ENCODE measurements around the gene FDXR. TPM values are rescaled to one million over a fixed set of nuclear protein-coding genes. Genes with fewer than 3 reads are reported as not detected.

Gene FDXR
- total and polyA plus RNA-seq, 2 of the 8 experiments (the other 6 are each of a cell fraction or from before 2014, with no cell fraction given), result 24.2 to 31.4 TPM

DNA sequence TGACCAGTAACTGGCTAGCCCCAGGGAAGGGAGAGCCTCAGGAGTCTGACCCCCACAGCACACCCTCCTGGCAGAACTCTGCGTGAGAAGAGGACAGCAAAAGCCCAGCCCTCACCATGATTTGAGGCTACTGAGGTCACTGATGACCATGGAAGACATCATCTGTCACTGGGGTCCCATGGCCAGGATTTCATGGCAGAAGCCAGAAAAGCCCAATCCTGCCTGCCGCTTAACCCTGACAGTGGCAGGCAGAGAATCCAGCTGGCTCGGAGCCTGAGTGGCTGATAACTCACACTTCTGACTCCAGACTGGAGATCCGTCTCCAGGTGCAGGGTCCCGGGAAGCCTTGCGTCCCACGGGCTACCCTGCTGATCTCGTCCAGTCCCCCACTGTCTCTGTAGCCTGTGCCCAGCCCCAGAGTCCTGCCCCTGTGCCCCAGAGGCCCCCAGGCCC, 30.6 kb downstream of the FDXR start:
- Histone ChIP-seq H3K4ac (replicated peaks; ENCODE audit: insufficient read length, low read depth, low read length) (no peak overlapping the region), H3K18ac (ENCODE audit: extremely low read depth, low read length) (no peak overlapping the region; the same call in 1 of the 2 replicates), H4K8ac (ENCODE audit: extremely low read depth, insufficient read depth, low read length) (no peak overlapping the region), H3K27me3 (replicated peaks in 1 of 4; ENCODE audit: control insufficient read depth in 3 of 4, extremely low read depth in 1 of 4, insufficient read depth in 3 of 4, low read length in 3 of 4) (peaks cover 14 to 53% (median 41%) of the 10 kb centered on the region in 4 experiments), H3K23me2 (ENCODE audit: low read depth, low read length) (peaks cover 3% of the 10 kb centered on the region; the same call in 1 of the 2 replicates), H3K23ac (ENCODE audit: insufficient read length) (no peak overlapping the region), H3K9ac (replicated peaks in 1 of 4; ENCODE audit: extremely low read depth in 1 of 4, low read depth in 3 of 4, low read length in 3 of 4) (no peak overlapping the region), H2BK20ac (ENCODE audit: low read length) (no peak overlapping the region), H3K9me3 (ENCODE audit: insufficient read depth in 2 of 2, low read depth in 1 of 2, low read length in 1 of 2) (no peaks in the 10 kb centered on the region), H3K27ac (ENCODE audit: low read depth, low read length) (no peak overlapping the region), H3K79me2 (ENCODE audit: control insufficient read depth in 1 of 2, insufficient read depth in 2 of 2, low read length in 2 of 2) (no peaks in the 10 kb centered on the region), H2AK5ac (ENCODE audit: low read depth, low read length) (no peak overlapping the region; the same call in 1 of the 2 replicates), H2BK12ac (ENCODE audit: low read depth, low read length) (no peak overlapping the region), H3K4me1 (replicated peaks in 1 of 4; ENCODE audit: control insufficient read depth in 3 of 4, insufficient read depth in 4 of 4, low read length in 3 of 4) (peaks cover 0 to 29% (median 14%) of the 10 kb centered on the region in 4 experiments; a peak in 6 of 7 replicates), H3K56ac (replicated peaks; ENCODE audit: insufficient read length, low read depth, low read length) (no peak overlapping the region), H2AFZ (ENCODE audit: low read length) (no peak overlapping the region), H4K5ac (ENCODE audit: insufficient read length, low read depth, low read length) (no peak overlapping the region), H2BK120ac (replicated peaks; ENCODE audit: low read depth, low read length) (no peak overlapping the region), H4K20me1 (replicated peaks in 1 of 2; ENCODE audit: control insufficient read depth in 1 of 2, insufficient read depth in 2 of 2, low read length in 2 of 2) (peaks cover 11 to 15% of the 10 kb centered on the region in 2 experiments), H3K4me2 (ENCODE audit: insufficient read depth in 1 of 2, low read depth in 2 of 2, low read length in 2 of 2) (peak overlapping the region; percentile 23 to 68; a peak in 3 of 4 replicates), H3K14ac (ENCODE audit: insufficient read length) (no peak overlapping the region), H3K36me3 (ENCODE audit: control insufficient read depth in 2 of 4, insufficient read depth in 4 of 4, low read length in 3 of 4) (no peaks in the 10 kb centered on the region), H4K91ac (replicated peaks; ENCODE audit: insufficient read length, low read length) (peak overlapping the region; percentile 73), H3K79me1 (ENCODE audit: low read depth, low read length) (no peaks in the 10 kb centered on the region), H3K4me3 (ENCODE audit: extremely low read depth in 1 of 4, insufficient read depth in 2 of 4, low read depth in 3 of 4, low read length in 4 of 4) (peak overlapping the region in 3 of 4 experiments; percentile 35 to 57 (median 40); a peak in 3 of 8 replicates), H2BK15ac (ENCODE audit: low read length) (0 out of 2 replicates have a peak overlapping the region, but pooled peaks have one; percentile 61), H2BK5ac (ENCODE audit: low read depth, low read length) (no peak overlapping the region)
- DNase-seq (ENCODE audit: low read depth in 1 of 2, low spot score in 2 of 2) (no peak), FAIRE-seq (no peak)
- ChIA-PET POLR2A (ENCODE audit: partially characterized antibody) (interaction anchor here (4.2 kb wide), 1 partner anchor 10 kb away, joined by 23 read pairs; no protein-coding TSS in a partner anchor), CTCF (ENCODE audit: partially characterized antibody) (interaction anchor here (0.6 to 99.6 kb wide), 12 partner anchors 1 to 479 kb away, joined by 3 to 2981 read pairs (median 4); partner anchors contain the start of genes FDXR, GRIN2C, NAT9 and OTOP2)
- WGBS, 2 experiments (ENCODE audit: extremely low coverage in 1 of 2, insufficient coverage in 1 of 2, insufficient read length in 1 of 2, insufficient replicate concordance in 2 of 2, low coverage in 1 of 2, low lambda C conversion rate in 2 of 2, missing lambda C conversion rate in 1 of 2), result 59% methylated on average over 8 of the region's 8 CpGs; no CpG with 5 or more reads in 1 of the 2 experiments
- no peak for TF ChIP-seq ZNF274 (IDR thresholded peaks at IDR 0.05; ENCODE audit: borderline replicate concordance, extremely low read depth, low read length)
- no peak for TF ChIP-seq ASH2L (IDR thresholded peaks at IDR 0.05; ENCODE audit: low read length)
- TF ChIP-seq, protein P1, sequence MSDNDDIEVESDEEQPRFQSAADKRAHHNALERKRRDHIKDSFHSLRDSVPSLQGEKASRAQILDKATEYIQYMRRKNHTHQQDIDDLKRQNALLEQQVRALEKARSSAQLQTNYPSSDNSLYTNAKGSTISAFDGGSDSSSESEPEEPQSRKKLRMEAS (IDR thresholded peaks at IDR 0.05), result no peak
- TF ChIP-seq, protein P2, sequence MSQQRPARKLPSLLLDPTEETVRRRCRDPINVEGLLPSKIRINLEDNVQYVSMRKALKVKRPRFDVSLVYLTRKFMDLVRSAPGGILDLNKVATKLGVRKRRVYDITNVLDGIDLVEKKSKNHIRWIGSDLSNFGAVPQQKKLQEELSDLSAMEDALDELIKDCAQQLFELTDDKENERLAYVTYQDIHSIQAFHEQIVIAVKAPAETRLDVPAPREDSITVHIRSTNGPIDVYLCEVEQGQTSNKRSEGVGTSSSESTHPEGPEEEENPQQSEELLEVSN (IDR thresholded peaks at IDR 0.05), result no peak
- no peak for TF ChIP-seq RXRA (IDR thresholded peaks at IDR 0.05; ENCODE audit: insufficient read depth, low read depth, low read length)
- no peak for TF ChIP-seq POLR2A (IDR thresholded peaks at IDR 0.05; ENCODE audit: control extremely low read depth in 1 of 2, low read depth in 2 of 2, low read length in 2 of 2)
- TF ChIP-seq CBX5 (IDR thresholded peaks at IDR 0.05; ENCODE audit: low read depth, low read length), result no peak

Measured in H1 (cell line).